ENCODE data around the gene CELF4. TPM values are rescaled to one million over a fixed set of nuclear protein-coding genes. Genes with fewer than 3 reads are reported as not detected.
"Not testable (repeated sequence)": the region's sequence is repeated elsewhere in the genome, so short reads cannot be mapped to it uniquely, and the experiment has no call there.

CELF4 gene
- total RNA-seq, 4 donors from 2014 or later = 0.32 to 0.81 (median 0.77) TPM

- H3K27me3 ChIP-seq = peaks cover 21% of the 10 kb centered on the region
- no peaks in the 10 kb centered on the region for H3K9me3 ChIP-seq
- WGBS, 2 donors (ENCODE audit: low coverage in 1 of 2) = 58% methylated on average over 8 of the region's 19 CpGs; no CpG with 5 or more reads in 1 of the 2 donors
- TF ChIP-seq POLR2AphosphoS5 (IDR thresholded peaks at IDR 0.05) (no peak), CTCF (IDR thresholded peaks at IDR 0.05) (no peak)
- no peaks in the 10 kb centered on the region for H3K4me1 ChIP-seq
- H3K36me3 ChIP-seq = no peaks in the 10 kb centered on the region
- H3K4me3 ChIP-seq = no peak overlapping the region
- ATAC-seq = no peak
- H3K27ac ChIP-seq = no peak overlapping the region
These were observed 204.1 kb downstream of the CELF4 start for GRCh38 chr18:37361335-37362157.

GRCh38 chr18:37358061-37358460 lies 207.5 kb downstream of the CELF4 start:
- H3K9me3 ChIP-seq, H3K36me3 ChIP-seq, H3K4me1 ChIP-seq, ATAC-seq, H3K4me3 ChIP-seq, H3K27ac ChIP-seq: not testable (repeated sequence)
- H3K27me3 ChIP-seq = peaks cover 20% of the 10 kb centered on the region
- 67 to 72% methylated on average over 7 to 8 of the region's 9 CpGs for WGBS, 2 donors (ENCODE audit: low coverage in 1 of 2)

- Histone ChIP-seq H3K4me3 (no peak overlapping the region), H3K27ac (no peak overlapping the region), H3K9me3 (no peaks in the 10 kb centered on the region), H3K4me1 (no peaks in the 10 kb centered on the region), H3K36me3 (no peaks in the 10 kb centered on the region), H3K27me3 (no peaks in the 10 kb centered on the region)
- TF ChIP-seq POLR2AphosphoS5 (IDR thresholded peaks at IDR 0.05) (no peak), POLR2A (IDR thresholded peaks at IDR 0.05) (no peak)
- no CpG with 5 or more reads among the region's 3 CpGs for WGBS, 2 donors (ENCODE audit: low coverage in 1 of 2)
- ATAC-seq = no peak
These were observed 209.8 kb downstream of the CELF4 start for GRCh38 chr18:37355772-37356171.

- TF ChIP-seq EP300 (IDR thresholded peaks at IDR 0.05) = no peak
- no peak for TF ChIP-seq POLR2A (IDR thresholded peaks at IDR 0.05)
- no peak for TF ChIP-seq POLR2AphosphoS5 (IDR thresholded peaks at IDR 0.05)
- no peak overlapping the region for H3K4me3 ChIP-seq
- H3K27me3 ChIP-seq = peaks cover 18% of the 10 kb centered on the region
- H3K9me3 ChIP-seq = no peaks in the 10 kb centered on the region
- H3K27ac ChIP-seq = no peak overlapping the region
- no peak for ATAC-seq
- WGBS, 2 donors (ENCODE audit: low coverage in 1 of 2) = 68 to 78% methylated on average over 9 of the region's 9 CpGs
- no peaks in the 10 kb centered on the region for H3K36me3 ChIP-seq
- no peaks in the 10 kb centered on the region for H3K4me1 ChIP-seq
These were observed 214.5 kb downstream of the CELF4 start for GRCh38 chr18:37351110-37351509.

GRCh38 chr18:37348729-37349128 lies 216.9 kb downstream of the CELF4 start:
- no CpG with 5 or more reads among the region's 2 CpGs for WGBS, 2 donors (ENCODE audit: low coverage in 1 of 2)
- no peak overlapping the region for H3K4me3 ChIP-seq
- no peaks in the 10 kb centered on the region for H3K9me3 ChIP-seq
- no peaks in the 10 kb centered on the region for H3K36me3 ChIP-seq
- H3K27ac ChIP-seq = no peak overlapping the region
- no peak for ATAC-seq
- TF ChIP-seq EP300 (IDR thresholded peaks at IDR 0.05) (no peak), POLR2A (IDR thresholded peaks at IDR 0.05) (no peak), POLR2AphosphoS5 (IDR thresholded peaks at IDR 0.05) (no peak), CTCF (IDR thresholded peaks at IDR 0.05) (no peak)
- H3K4me1 ChIP-seq = no peaks in the 10 kb centered on the region
- H3K27me3 ChIP-seq = peaks cover 42% of the 10 kb centered on the region

- Histone ChIP-seq H3K4me1 (no peaks in the 10 kb centered on the region), H3K36me3 (no peaks in the 10 kb centered on the region), H3K4me3 (no peak overlapping the region), H3K27ac (no peak overlapping the region), H3K9me3 (no peaks in the 10 kb centered on the region), H3K27me3 (peaks cover 50% of the 10 kb centered on the region)
- no CpG with 5 or more reads among the region's 3 CpGs for WGBS, 2 donors (ENCODE audit: low coverage in 1 of 2)
- TF ChIP-seq POLR2A (IDR thresholded peaks at IDR 0.05) = no peak
- no peak for TF ChIP-seq CTCF (IDR thresholded peaks at IDR 0.05)
- TF ChIP-seq POLR2AphosphoS5 (IDR thresholded peaks at IDR 0.05) = no peak
- no peak for TF ChIP-seq EP300 (IDR thresholded peaks at IDR 0.05)
- ATAC-seq = no peak
These were observed 219.6 kb downstream of the CELF4 start for GRCh38 chr18:37346048-37346447.
